Activated CD4-positive, alpha-beta T cell treated with anti-CD3 and anti-CD28 coated beads, Interleukin-2, amount 50 U/mL, for 1 hour (primary cell): ENCODE measurements around the gene FOXO4.

Experiments
- DNase-seq: peaks from one replicate; pipeline ENCODE4 v3.0.0-alpha.2; 2020

FOXO4 gene

DNA sequence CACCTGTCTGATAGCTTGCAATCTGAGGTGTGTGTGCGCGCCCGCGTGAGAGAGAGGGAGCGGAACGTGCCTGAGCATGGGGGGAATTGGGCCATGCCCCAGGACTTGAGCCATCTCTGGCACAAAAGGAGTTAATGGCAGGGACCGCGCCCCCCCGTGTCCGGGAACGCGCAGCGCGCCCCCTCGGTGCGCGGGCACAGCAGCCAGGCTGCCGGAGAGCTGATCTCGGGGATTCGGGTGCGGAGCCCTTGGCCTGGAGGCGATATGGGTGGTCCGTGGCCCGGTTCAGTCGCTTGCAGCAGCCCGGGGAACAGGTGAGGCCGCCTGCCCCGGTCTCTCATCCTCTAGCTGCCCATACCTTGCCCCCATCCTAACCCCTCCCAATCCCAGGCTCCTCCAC is 49.0 kb downstream of the FOXO4 start, which contains the start of gene NLGN3:
Gene NLGN3 (plus strand): TSS at position 191 of the 400 bp plus-strand sequence. CDS start 2,909 bp downstream, outside the sequence.
- no peak for DNase-seq

GRCh38 chrX:71147496-71148277 is 52.0 kb downstream of the FOXO4 start:
- no peak for DNase-seq

DNA sequence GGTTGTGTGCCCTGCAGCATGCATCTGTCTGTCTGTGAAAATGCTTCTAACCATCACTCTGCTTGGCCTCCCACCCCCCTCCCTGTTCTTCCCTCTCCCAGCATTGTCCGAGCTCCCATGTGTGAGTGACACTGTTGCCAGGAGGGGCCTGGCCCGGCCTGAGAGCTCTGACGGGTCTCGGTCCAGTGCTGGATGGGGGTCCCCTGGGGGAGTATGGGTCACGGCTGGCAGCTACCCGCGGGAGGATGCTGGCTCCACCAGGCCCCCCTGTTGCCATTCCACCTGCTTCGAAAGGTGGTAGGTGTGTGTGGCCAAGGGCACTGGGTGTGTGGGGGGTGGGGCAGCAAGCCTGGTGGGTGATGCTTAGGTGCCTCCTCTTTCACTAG is 52.6 kb downstream of the FOXO4 start:
- no peak for DNase-seq

GRCh38 chrX:71151366-71151765 is 55.7 kb downstream of the FOXO4 start:
- DNase-seq = no peak
